ENCODE data around the gene HSPA1L.

HSPA1L gene

GRCh38 chr6:31781244-31782125 is 33.6 kb downstream of the HSPA1L start:
- no peak for DNase-seq

DNA sequence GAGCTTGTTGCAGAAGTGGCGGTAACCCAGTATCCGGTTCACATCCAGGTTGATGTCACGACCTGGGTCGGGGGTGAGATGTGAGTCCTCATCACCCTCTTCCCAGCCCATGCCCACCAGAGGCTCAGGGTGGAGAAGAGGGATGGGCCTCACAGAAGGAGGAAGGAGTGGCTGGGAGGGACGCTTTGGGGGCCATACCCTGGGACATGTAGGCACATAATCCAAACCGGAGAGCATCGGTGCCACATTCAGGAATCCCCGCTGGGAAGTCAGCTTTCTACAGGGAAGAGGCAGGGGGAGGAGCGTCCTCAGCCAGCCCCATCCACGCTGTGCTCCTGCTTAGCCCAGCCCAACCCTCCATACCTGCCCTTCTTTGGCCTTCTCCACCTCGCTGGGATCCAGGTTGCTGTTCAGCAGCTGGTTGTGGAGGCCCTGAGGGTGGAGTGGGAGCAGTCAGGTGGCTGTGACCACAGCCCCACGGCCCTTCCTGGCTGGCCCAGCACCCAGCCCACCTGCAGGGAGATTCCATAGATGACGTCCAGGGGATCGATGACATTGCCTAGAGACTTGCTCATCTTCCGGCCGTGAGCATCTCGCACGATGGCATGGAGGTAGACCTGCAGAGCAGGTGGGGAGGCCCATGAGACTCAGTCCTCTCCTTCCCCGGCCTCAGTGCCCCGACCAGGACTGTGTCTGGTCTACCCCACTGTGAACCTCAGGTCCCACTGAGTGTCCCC is 34.4 kb downstream of the HSPA1L start:
- DNase-seq, result no peak

GRCh38 chr6:31779908-31780307 is 35.2 kb downstream of the HSPA1L start:
- DNase-seq, result no peak

DNA sequence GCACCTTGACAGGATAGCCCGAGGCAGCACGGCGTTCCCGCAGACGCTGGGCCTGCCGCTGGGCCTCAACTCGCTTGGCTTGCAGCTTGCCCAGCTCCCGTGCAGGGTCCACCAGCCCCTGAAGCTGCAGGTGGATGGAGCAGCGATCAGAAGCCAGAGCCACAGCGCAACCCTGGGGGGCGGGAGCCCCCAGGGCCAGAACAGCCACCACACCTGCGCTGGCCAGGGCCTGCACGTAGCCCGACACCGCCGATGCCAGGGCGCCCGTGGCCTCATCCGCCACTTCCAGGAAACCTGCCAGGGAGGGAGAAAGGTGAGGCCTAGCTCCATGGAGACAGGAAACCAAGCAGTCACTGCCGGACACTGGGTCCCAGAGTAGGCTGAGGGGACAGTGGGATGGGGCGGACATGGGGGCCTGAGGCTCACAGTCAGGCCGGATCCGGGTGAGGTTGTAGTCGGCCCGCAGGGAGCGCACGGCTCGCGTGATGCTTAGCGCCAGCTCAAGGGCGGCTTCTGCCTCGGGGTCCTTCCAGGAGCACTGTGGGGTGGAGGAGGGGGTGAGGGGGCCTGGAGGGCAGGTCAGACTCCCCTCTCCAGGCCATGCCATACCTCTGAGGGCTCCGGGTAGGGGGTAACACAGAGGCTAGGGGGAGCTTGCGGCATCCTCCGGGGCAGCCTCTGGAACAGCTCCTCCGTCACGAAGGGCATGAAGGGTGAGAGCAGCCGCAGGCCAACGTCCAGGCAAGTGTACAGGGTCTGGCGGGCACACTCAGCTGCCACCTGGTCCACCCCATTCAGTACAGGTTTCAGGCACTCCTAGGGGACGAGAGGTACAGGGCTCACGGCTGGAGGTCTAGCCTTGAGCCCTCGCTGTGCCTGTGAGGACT is 35.8 kb downstream of the HSPA1L start:
- DNase-seq, result no peak

DNA sequence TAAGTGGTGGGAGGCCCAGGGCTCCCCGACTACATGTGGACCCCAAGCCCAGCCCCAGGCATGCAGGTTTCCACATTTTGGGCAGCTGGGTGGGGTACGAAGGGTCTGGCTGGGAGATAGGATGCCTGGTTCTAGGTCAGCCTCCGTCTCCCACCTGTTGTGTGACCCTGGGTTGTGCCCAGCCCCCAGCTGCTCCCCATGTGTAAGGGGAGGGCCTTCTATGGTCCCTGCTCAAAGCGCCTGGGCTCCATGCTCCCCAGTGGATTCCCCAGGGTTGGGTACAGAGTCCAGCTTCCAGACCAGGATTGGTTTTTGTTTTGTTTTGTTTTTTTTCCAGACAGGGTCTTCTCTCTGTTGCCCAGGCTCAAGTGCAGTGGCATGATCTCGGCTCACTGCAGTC is 36.9 kb downstream of the HSPA1L start:
- DNase-seq, result no peak

- DNase-seq, result no peak
These were observed 37.4 kb downstream of the HSPA1L start for GRCh38 chr6:31777667-31778050.

- peak; percentile 76 to 81 for DNase-seq
These were observed 38.0 kb downstream of the HSPA1L start, which contains the start of gene VWA7 for GRCh38 chr6:31776989-31777666. Gene VWA7 (minus strand): TSS chr6:31777328. CDS start chr6:31776779, 549 bp downstream.

- DNase-seq, result no peak
These were observed 38.5 kb downstream of the HSPA1L start for GRCh38 chr6:31776485-31776988.

GRCh38 chr6:31775633-31776484 is 39.2 kb downstream of the HSPA1L start:
- no peak for DNase-seq

DNA sequence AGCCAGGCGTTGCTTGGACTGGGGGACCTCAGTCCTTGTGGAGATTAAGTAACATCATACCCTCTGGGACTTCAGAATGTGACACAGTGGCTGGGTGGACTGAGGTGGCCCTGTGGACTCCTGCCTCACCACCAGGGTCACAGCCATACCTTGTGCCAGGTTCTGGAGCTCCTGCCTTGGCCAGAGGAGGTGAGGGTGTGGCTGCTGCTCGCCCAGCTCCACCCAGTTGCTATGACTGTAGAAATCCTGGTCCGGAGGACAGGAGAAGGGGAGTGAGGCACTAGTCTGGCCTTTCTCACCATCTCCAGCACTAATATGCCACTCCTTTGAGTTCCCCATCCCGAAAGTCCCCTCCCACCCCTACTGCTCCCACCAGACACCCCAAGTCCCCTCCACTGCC is 39.9 kb downstream of the HSPA1L start:
- no peak for DNase-seq

- no peak for DNase-seq
These were observed 43.1 kb downstream of the HSPA1L start for GRCh38 chr6:31771992-31772358.

DNA sequence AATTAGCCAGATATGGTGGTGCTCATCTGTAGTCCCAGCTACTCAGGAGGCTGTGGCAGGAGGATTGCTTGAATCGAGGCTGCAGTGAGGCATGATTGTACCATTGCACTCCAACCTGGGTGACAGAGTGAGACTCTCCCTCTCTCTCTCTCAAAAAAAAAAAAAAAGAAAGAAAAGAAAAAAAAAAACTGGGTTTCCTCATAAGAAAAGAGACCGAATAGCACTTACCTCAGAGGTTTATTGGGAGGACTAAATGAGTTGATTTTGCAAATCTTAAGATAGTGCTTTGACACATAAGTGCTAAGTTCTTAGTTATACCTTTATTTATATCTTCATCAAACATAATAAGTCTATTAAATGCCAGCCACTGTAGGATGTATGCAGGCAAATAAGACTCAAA is 44.2 kb downstream of the HSPA1L start:
- no peak for DNase-seq

GRCh38 chr6:31769684-31770371 is 45.3 kb downstream of the HSPA1L start:
- DNase-seq, result peak; percentile 84 to 87

DNA sequence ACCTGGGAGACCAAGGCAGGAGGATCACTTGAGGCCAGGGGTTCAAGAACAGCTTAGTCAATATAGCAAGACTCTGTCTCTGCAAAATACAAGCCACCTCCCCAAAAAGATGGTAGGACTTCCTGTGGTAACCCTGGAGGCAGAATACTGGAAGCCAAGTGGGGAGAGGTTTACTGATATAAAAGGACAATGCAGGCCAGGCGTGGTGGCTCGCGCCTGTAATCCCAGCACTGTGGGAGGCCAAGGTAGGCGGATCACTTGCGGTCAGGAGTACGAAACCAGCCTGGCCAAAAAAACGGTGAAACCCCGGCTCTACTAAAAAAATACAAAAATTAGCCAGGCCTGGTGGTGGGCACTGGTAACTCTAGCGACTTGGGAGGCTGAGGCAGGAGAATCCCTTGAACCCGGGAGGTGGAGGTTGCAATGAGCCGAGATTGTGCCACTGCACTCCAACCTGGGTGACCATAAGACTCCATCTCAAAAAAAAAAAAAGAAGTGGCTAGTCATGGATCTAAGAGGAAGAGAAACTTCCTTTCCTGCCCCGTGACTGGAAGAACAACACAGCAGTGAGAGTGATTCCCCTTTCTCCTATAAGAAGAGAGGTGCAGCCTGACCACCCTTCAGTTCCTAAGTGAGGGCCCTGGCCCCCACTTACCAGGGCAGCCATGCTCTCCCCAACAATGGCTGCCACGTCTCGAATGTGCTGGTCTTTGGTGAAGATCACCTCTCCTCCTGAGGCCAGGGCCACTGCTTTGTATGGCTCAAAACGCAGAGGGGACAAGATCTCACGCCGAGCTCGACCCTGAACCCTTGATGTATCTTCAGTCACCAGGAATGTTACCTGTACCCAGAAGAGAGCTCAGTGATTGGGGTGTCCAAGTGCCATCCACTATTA is 46.5 kb downstream of the HSPA1L start:
- DNase-seq, result no peak

GRCh38 chr6:31767096-31767645 is 47.9 kb downstream of the HSPA1L start:
- DNase-seq, result no peak

GRCh38 chr6:31765910-31766794 is 48.9 kb downstream of the HSPA1L start:
- no peak for DNase-seq

DNA sequence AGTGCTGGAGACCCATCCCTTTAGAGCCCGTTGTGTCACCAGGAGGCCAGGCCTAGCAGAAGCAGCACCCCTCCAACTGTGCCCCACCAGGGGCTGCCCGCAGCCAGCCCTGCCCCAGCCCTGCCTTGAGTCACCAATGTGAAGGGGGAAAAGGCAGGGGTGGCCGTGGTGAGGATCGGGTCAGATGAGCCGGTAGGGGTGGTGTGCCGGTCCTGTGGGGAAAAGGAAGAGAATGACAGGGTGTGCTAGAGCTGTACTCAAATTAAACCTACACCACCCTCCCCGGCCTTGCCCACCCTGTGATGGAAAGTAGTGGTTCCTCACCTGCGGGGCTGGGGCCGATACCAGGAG is 49.5 kb downstream of the HSPA1L start:
- DNase-seq, result no peak

GRCh38 chr6:31764198-31764597 is 50.9 kb downstream of the HSPA1L start:
- no peak for DNase-seq

- DNase-seq, result no peak
These were observed 51.5 kb downstream of the HSPA1L start for GRCh38 chr6:31763619-31763940.
